Measurements from ENCODE around the gene RAB27B.

RAB27B gene

GRCh38 chr18:54923339-54923956, 95.2 kb downstream of the RAB27B start:
- no peak for TF ChIP-seq ZC3H10 (CRISPR knock-in tag; IDR thresholded peaks at IDR 0.05)
- no peak for TF ChIP-seq OSR1 (CRISPR knock-in tag; IDR thresholded peaks at IDR 0.05)
- TF ChIP-seq ZNF565 (CRISPR knock-in tag; conservative IDR thresholded peaks at IDR 0.05; ENCODE audit: low read depth) = no peak
- TF ChIP-seq ISL1 (CRISPR knock-in tag; IDR thresholded peaks at IDR 0.05) = no peak
- TF ChIP-seq SNAI2 (CRISPR knock-in tag; IDR thresholded peaks at IDR 0.05) = no peak
- TF ChIP-seq TOX (CRISPR knock-in tag; IDR thresholded peaks at IDR 0.05; ENCODE audit: borderline replicate concordance) = no peak
- TF ChIP-seq ZNF70 (CRISPR knock-in tag; IDR thresholded peaks at IDR 0.05) = no peak
- TF ChIP-seq ESRRG (CRISPR knock-in tag; IDR thresholded peaks at IDR 0.05) = no peak
- no peak for ATAC-seq

- no peak for TF ChIP-seq ESRRG (CRISPR knock-in tag; IDR thresholded peaks at IDR 0.05)
- TF ChIP-seq SNAI2 (CRISPR knock-in tag; IDR thresholded peaks at IDR 0.05) = no peak
- TF ChIP-seq PPARA (CRISPR knock-in tag; IDR thresholded peaks at IDR 0.05; ENCODE audit: borderline replicate concordance) = no peak
- TF ChIP-seq ZFP3 (CRISPR knock-in tag; IDR thresholded peaks at IDR 0.05) = no peak
- no peak for TF ChIP-seq ZNF565 (CRISPR knock-in tag; conservative IDR thresholded peaks at IDR 0.05; ENCODE audit: low read depth)
- TF ChIP-seq GLIS3 (CRISPR knock-in tag; IDR thresholded peaks at IDR 0.05) = no peak
- no peak for TF ChIP-seq ISL1 (CRISPR knock-in tag; IDR thresholded peaks at IDR 0.05)
- TF ChIP-seq, protein P1, sequence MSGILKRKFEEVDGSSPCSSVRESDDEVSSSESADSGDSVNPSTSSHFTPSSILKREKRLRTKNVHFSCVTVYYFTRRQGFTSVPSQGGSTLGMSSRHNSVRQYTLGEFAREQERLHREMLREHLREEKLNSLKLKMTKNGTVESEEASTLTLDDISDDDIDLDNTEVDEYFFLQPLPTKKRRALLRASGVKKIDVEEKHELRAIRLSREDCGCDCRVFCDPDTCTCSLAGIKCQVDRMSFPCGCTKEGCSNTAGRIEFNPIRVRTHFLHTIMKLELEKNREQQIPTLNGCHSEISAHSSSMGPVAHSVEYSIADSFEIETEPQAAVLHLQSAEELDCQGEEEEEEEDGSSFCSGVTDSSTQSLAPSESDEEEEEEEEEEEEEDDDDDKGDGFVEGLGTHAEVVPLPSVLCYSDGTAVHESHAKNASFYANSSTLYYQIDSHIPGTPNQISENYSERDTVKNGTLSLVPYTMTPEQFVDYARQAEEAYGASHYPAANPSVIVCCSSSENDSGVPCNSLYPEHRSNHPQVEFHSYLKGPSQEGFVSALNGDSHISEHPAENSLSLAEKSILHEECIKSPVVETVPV (CRISPR knock-in tag; IDR thresholded peaks at IDR 0.05) = no peak
- no peak for TF ChIP-seq TCF4 (CRISPR knock-in tag; IDR thresholded peaks at IDR 0.05; ENCODE audit: borderline replicate concordance)
- no peak for TF ChIP-seq CSDC2 (CRISPR knock-in tag; IDR thresholded peaks at IDR 0.05)
- no peak for TF ChIP-seq ZNF70 (CRISPR knock-in tag; IDR thresholded peaks at IDR 0.05)
- ATAC-seq = no peak
Measured at GRCh38 chr18:54924948-54925347, 96.7 kb downstream of the RAB27B start.

- TF ChIP-seq ISL1 (CRISPR knock-in tag; IDR thresholded peaks at IDR 0.05) = peak; percentile 57
- TF ChIP-seq, protein P2, sequence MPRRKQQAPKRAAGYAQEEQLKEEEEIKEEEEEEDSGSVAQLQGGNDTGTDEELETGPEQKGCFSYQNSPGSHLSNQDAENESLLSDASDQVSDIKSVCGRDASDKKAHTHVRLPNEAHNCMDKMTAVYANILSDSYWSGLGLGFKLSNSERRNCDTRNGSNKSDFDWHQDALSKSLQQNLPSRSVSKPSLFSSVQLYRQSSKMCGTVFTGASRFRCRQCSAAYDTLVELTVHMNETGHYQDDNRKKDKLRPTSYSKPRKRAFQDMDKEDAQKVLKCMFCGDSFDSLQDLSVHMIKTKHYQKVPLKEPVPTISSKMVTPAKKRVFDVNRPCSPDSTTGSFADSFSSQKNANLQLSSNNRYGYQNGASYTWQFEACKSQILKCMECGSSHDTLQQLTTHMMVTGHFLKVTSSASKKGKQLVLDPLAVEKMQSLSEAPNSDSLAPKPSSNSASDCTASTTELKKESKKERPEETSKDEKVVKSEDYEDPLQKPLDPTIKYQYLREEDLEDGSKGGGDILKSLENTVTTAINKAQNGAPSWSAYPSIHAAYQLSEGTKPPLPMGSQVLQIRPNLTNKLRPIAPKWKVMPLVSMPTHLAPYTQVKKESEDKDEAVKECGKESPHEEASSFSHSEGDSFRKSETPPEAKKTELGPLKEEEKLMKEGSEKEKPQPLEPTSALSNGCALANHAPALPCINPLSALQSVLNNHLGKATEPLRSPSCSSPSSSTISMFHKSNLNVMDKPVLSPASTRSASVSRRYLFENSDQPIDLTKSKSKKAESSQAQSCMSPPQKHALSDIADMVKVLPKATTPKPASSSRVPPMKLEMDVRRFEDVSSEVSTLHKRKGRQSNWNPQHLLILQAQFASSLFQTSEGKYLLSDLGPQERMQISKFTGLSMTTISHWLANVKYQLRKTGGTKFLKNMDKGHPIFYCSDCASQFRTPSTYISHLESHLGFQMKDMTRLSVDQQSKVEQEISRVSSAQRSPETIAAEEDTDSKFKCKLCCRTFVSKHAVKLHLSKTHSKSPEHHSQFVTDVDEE (CRISPR knock-in tag; IDR thresholded peaks at IDR 0.05) = no peak
Measured at GRCh38 chr18:54926593-54927325, 98.5 kb downstream of the RAB27B start.

DNA sequence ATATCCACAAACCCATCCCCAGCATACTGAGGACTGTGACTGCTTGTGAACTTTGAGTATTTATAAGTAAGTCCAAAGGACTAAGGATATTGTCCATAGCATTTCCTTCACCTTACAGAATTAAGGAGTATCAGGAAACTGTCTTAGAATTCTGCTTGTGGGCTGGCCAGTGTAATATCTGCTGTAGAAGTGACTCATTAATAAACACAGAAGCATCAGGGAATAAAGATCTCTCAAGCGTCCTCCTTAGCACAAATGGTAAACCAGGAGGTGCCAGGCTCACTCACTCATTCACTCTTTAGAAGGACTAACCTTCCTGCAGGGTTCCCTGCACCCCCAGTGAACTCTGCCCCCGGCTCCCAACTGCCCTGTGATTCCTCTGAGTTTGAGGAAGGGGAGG, 100.0 kb downstream of the RAB27B start:
- no peak for ATAC-seq
- TF ChIP-seq ZFP3 (CRISPR knock-in tag; IDR thresholded peaks at IDR 0.05) = no peak
- no peak for TF ChIP-seq GLIS3 (CRISPR knock-in tag; IDR thresholded peaks at IDR 0.05)
- TF ChIP-seq SNAI2 (CRISPR knock-in tag; IDR thresholded peaks at IDR 0.05) = no peak
- TF ChIP-seq ZNF565 (CRISPR knock-in tag; conservative IDR thresholded peaks at IDR 0.05; ENCODE audit: low read depth) = no peak
- TF ChIP-seq, protein P2 (CRISPR knock-in tag; IDR thresholded peaks at IDR 0.05) = no peak

More at GRCh38 chr18:54926593-54927325, 98.5 kb downstream of the RAB27B start:
- ATAC-seq = peak; percentile 45; the same call in 1 of the 3 replicates

DNA sequence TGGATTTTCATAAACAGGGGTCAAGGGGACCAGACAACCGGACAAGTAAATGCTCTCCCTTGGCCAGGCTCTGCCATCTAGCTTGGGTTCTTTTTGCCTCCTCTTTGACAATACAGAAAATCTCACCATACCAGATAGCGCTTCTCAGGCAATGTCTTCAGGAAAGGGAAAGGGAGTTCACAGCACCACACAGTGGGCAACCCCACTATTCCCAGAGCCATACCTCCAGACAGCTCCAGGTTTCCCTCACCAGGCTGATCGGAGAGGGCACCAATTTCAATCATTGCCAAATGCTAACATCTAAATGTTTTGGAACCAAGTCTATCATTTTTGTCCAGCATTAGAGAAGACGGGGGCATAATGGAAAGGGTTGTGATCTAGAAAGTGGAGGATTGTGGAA, 102.9 kb downstream of the RAB27B start:
- peak; percentile 51 for ATAC-seq
- TF ChIP-seq POU6F1 (CRISPR knock-in tag; IDR thresholded peaks at IDR 0.05; ENCODE audit: borderline replicate concordance, low read depth) (no peak), PPARA (CRISPR knock-in tag; IDR thresholded peaks at IDR 0.05; ENCODE audit: borderline replicate concordance) (no peak), SNAI2 (CRISPR knock-in tag; IDR thresholded peaks at IDR 0.05) (no peak), TCF4 (CRISPR knock-in tag; IDR thresholded peaks at IDR 0.05; ENCODE audit: borderline replicate concordance) (no peak), RARB (CRISPR knock-in tag; IDR thresholded peaks at IDR 0.05) (no peak), ZNF8 (CRISPR knock-in tag; IDR thresholded peaks at IDR 0.05) (no peak)

Data from SK-N-SH treated with all-trans-retinoic acid at 6 μM for 48 hours (cell line).